ENCODE results near the gene TCF7.

TCF7 gene

DNA sequence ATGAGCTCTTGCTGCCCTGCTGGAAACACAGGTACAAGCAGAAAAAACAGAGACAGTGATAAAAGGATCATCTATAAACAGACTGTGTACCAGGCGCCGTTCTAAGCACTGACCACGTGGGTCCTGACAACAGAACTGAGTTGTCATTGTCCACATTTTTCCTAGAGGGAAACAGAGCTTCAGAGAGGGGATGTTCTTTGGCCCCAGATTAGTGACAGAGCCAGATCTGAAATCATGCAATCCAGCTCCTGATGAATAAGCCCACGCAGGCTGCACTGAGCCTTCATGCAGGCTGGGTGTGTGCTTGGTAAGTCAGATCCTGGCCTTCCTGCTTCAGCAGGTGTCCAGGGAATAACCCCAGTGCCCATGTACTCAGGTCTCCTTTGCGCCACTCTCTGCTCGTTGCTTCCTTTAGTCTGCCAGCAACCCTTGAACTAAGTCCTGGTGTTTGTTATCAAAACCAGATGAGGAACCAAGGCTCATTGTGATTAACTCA, 22.8 kb upstream of the TCF7 start:
- no peak for DNase-seq

- no peak for DNase-seq
Observed at GRCh38 chr5:134092875-134093274, 21.6 kb upstream of the TCF7 start.

DNA sequence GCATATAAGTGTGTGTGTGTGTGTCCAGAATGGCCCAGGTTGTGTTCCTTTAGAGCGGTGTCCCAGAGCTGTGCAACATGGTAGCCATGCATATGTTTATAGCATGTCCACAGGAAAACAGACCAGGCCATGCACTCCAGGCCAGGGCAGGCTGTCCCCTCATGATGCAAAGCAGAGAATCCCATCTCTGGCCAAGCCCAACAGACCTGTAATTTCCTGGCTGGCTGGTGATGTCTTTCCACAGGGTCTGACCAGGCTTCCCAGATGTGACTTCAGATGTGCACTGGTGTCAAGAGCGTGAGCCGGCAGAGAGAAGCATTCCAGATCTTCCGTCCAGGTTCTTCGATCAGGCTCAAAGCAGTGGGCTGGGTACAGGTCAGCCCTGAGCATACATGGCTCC, 21.1 kb upstream of the TCF7 start:
- DNase-seq: no peak

GRCh38 chr5:134095293-134095692, 19.2 kb upstream of the TCF7 start:
- no peak for DNase-seq

GRCh38 chr5:134095887-134096589, 18.4 kb upstream of the TCF7 start:
- DNase-seq: no peak

GRCh38 chr5:134097211-134097749, 17.2 kb upstream of the TCF7 start:
- no peak for DNase-seq

- no peak for DNase-seq
Observed at GRCh38 chr5:134098690-134099089, 15.8 kb upstream of the TCF7 start.

- no peak for DNase-seq
Observed at GRCh38 chr5:134099288-134099872, 15.1 kb upstream of the TCF7 start.

DNA sequence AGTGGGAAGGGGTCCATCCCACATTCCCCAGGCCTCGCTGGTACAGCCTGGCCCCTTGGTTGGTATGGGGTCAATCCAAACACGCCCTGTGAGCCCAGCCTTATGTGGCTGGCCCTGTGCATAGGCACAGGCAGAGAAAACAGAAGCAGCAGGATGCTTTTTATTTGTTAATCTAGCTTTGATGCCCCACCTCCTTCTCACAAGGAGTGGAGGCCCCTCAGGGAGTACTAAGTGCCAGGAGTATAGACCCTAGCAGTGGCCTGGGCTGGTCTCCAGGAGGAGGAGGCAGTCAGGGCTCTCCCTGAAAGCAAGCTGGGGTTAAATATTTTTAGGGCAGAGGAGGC, 14.6 kb upstream of the TCF7 start:
- no peak for DNase-seq

GRCh38 chr5:134100283-134101091, 14.0 kb upstream of the TCF7 start:
- peak; percentile 67 to 69 for DNase-seq

GRCh38 chr5:134101686-134102439, 12.6 kb upstream of the TCF7 start:
- peak; percentile 68 to 82 for DNase-seq

DNA sequence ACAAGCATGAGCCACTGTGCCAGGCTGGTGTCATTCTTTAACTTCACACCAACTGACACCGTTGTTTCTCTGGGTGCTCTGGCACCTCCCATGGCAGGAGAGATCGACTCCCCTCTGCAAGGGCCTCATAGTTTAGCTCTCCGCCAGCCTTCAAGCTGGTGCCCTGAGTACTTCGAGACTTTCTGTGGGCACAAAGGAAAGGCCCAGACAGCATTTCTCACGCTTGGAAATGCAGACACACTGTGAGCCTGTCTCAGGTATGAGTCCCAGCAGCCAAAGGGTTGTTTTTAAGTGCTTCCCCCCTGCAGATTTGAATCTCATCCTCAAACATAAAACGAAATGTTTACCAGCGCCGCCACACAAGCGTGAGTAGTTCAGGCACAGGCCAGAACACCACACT, 11.1 kb upstream of the TCF7 start:
- DNase-seq: no peak

GRCh38 chr5:134103998-134104654, 10.4 kb upstream of the TCF7 start:
- DNase-seq: no peak

GRCh38 chr5:134106991-134107701, 7.3 kb upstream of the TCF7 start:
- no peak for DNase-seq

- DNase-seq: no peak
Observed at GRCh38 chr5:134107779-134108178, 6.7 kb upstream of the TCF7 start.

DNA sequence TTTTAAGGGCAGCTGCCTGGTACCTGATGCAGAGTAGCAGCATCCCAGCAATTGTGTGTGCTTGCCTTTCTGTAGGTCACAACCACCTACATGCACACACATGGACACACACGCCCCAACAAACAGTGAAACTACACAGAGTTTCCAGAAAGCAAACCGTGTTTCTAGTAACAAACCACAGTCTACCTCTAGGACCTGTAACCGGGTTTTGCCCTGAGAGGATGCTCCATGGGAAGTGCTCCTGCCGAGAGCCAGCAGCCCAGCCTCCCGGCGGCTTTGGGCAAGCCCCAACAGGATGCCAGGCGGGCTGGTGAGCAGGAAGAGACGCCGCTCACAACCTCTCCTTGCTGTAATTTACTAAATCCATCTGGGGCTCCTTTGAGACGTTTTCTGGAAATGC, 4.1 kb upstream of the TCF7 start:
- no peak for DNase-seq

DNA sequence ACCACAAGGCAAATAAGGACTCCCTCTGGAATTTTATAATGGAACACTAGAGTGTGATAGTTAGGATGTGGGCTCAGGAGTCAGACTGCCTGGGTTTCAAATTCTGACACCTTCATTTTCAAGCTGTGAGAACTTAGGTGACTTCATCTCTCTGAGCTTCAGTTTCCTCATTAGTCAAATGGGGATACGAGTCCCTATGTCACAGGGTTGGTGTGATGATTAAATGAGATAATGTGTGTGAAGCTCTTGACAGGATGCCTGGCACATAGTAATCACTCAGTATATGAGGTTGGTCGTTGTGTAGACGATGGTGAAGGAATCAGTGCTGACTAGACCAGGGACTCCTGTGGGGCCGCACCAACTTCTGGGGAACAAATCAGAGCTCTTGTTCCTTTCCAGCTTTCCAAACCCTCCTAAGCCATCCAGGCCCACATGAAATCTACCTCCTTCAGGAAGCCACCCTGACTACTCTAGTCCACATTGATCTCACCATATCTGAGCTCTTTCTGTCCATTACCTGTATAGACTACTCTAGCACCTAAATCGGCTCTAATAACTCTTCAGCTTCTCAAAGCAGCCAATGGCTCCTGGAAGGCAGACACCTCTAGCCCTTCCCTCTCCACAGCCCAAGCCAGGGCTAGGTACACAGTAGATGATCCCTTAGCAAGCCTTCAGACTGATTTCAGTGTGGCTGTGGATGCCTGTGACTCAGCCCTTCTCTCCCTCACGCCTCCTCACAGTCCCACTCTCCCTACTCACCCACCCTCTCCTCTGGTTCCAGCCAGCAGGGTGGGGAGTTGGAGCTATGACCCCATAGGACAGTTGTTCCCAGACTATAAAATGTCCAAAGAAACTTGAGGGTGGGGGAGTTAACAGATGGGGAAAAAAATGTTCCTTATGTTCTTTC, 2.5 kb upstream of the TCF7 start:
- DNase-seq: no peak

GRCh38 chr5:134112726-134113362, 1.6 kb upstream of the TCF7 start:
- DNase-seq: no peak

DNA sequence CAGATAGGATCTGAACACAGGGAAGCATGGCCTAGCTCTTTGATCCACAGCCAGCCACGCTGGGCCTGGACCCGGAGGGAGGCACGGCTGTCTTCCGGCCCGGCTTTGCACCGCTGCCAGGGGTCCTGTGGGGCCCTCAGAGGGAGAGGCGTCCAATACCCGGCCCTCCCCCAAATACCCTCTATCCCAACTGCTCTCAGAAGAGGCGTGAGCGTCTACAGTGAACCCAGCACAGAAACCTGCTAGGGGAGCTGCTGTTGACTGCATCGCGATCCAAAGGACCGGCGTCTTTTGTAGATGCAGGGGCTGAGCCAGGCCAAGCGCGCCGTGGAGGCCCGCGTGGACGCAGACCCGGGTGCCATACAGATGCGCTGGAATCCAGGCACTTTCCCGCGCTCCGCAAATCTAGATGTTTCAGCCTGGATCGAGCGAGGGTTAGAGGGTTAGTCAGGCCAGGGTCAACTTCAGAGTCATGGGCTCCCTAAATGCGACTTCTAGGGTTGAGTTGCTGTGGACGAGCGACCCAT, 1.1 kb upstream of the TCF7 start:
- no peak for DNase-seq

All from stimulated activated CD4-positive, alpha-beta T cell treated with anti-CD3 and anti-CD28 coated beads, Interleukin-2, amount 100 ng/mL, for 48 hours (primary cell).